HepG2 (cell line): Measurements from ENCODE around the gene COX6A2. TPM values are rescaled to one million over a fixed set of nuclear protein-coding genes. Genes with fewer than 3 reads are reported as not detected.

ENCODE experiments used
- ATAC-seq: fragments of 200-7000 bp; cut with Tn5 transposase; 3 replicates; pipeline ENCODE4 v1.9.1; 2020; ENCODE audit warnings: mild to moderate bottlenecking, moderate library complexity
- BruUV-seq: library from RNA; stranded (reverse); fragments of 400-500 nt; replicated peaks from 2 replicates; lab custom pipeline; 2021; lab: Mats Ljungman, UMichigan
- CTCF ChIA-PET: fragments of 300-600 bp; formaldehyde crosslinking; extraction: SDS; loops from one replicate; lab custom pipeline; 2021; ENCODE audit warnings: low total read pairs, inconsistent platforms, low intra/inter-chr PET ratio; lab: Yijun Ruan, JAX
- POLR2A ChIA-PET: fragments of 350-600 bp; sonication (Branson Sonifier 250); formaldehyde crosslinking; loops from one replicate; lab custom pipeline; 2020; ENCODE audit warnings: antibody characterized with exemption, inconsistent platforms; lab: Yijun Ruan, JAX
- DNase-seq: peaks from one replicate; pipeline ENCODE4 v3.0.0-alpha.2; 2015; ENCODE audit warnings: low spot score
- FAIRE-seq: peaks from 3 replicates; lab custom pipeline; 2011; peaks lifted over from hg19 to GRCh38; lab: Jason Lieb, UNC
- H2AFZ ChIP-seq: one replicate; pipeline ENCODE4 v1.6.1; 2011; ENCODE audit warnings: low read length, inconsistent platforms
- H3K27ac ChIP-seq: fragments of 300-600 bp; 3 replicates; pipeline ENCODE4 v1.8.0; 2011; ENCODE audit warnings: mixed run types, mild to moderate bottlenecking, mixed read lengths, low read length, inconsistent platforms; ENCODE audit not compliant: insufficient read depth; ENCODE audit errors: extremely low read length
- H3K27me3 ChIP-seq, 2 experiments: fragments of 200-600 bp in 1 of 2; 2 replicates in 1 of 2; 3 replicates in 1 of 2; pipeline versions ENCODE4 v1.6.0 to v1.8.0; 2011; ENCODE audit warnings: low read length in 2 of 2, mild to moderate bottlenecking in 2 of 2, moderate library complexity in 2 of 2, inconsistent platforms in 1 of 2; ENCODE audit not compliant: insufficient read depth in 2 of 2, control insufficient read depth in 1 of 2
- H3K36me3 ChIP-seq, 2 experiments: fragments of 200-600 bp in 1 of 2; replicated peaks in 1 of 2; 2 replicates in 1 of 2; 3 replicates in 1 of 2; pipeline versions ENCODE4 v1.5.1 to v1.8.0; 2011; ENCODE audit warnings: low read length in 2 of 2, inconsistent platforms in 1 of 2; ENCODE audit not compliant: insufficient read depth in 2 of 2, control insufficient read depth in 1 of 2
- H3K4me1 ChIP-seq: 2 replicates; pipeline ENCODE4 v1.5.1; 2012; ENCODE audit warnings: low read length, inconsistent platforms; ENCODE audit not compliant: insufficient read depth
- H3K4me2 ChIP-seq: 2 replicates; pipeline ENCODE4 v1.6.0; 2011; ENCODE audit warnings: low read depth, low read length, inconsistent platforms
- H3K4me3 ChIP-seq, 3 experiments: fragments of 200-600 bp in 1 of 3; sonication (generic), shearing (Covaris generic) in 1 of 3; replicated peaks in 1 of 3; 2 replicates each; pipeline ENCODE4 v1.5.1; 2011 to 2016; ENCODE audit warnings: low read length in 3 of 3, inconsistent platforms in 2 of 3, low read depth in 2 of 3, mild to moderate bottlenecking in 2 of 3, control low read depth in 1 of 3, mixed read lengths in 1 of 3; ENCODE audit not compliant: insufficient read depth in 1 of 3
- H3K79me2 ChIP-seq: one replicate; pipeline ENCODE4 v1.6.1; 2011; ENCODE audit warnings: low read length, inconsistent platforms; ENCODE audit not compliant: insufficient read depth
- H3K9ac ChIP-seq: 2 replicates; pipeline ENCODE4 v1.6.0; 2011; ENCODE audit warnings: mild to moderate bottlenecking, low read depth, low read length, inconsistent platforms; ENCODE audit not compliant: insufficient read depth
- H3K9me3 ChIP-seq: 2 replicates; pipeline ENCODE4 v1.5.1; 2012; ENCODE audit warnings: mild to moderate bottlenecking, low read length
- H4K20me1 ChIP-seq: 2 replicates; pipeline ENCODE4 v1.6.0; 2011; ENCODE audit warnings: inconsistent platforms, mild to moderate bottlenecking, low read length, moderate library complexity; ENCODE audit not compliant: insufficient read depth
- BCLAF1 ChIP-seq: fragments of 450-650 bp; IDR thresholded peaks from 2 replicates; pipeline ENCODE4 v1.6.1; 2017; ENCODE audit warnings: mild to moderate bottlenecking
- BRF2 ChIP-seq: sonication (generic); formaldehyde crosslinking; IDR thresholded peaks from 2 replicates; pipeline ENCODE4 v1.8.1; 2022; ENCODE audit warnings: mild to moderate bottlenecking, missing genetic modification reagents
- CSRNP2 ChIP-seq: sonication (generic); formaldehyde crosslinking; conservative IDR thresholded peaks from 2 replicates; pipeline ENCODE4 v1.8.0; 2022; ENCODE audit warnings: low read depth, missing genetic modification reagents
- DRAP1 ChIP-seq: IDR thresholded peaks from 2 replicates; pipeline ENCODE4 v1.6.1; 2016; ENCODE audit warnings: missing genetic modification reagents, missing compliant biosample characterization
- EED ChIP-seq: sonication (generic); formaldehyde crosslinking; IDR thresholded peaks from 2 replicates; pipeline ENCODE4 v1.5.0; 2020; ENCODE audit warnings: mild to moderate bottlenecking, missing genetic modification reagents
- PREB ChIP-seq: sonication (generic); formaldehyde crosslinking; IDR thresholded peaks from 2 replicates; pipeline ENCODE4 v1.4.0; 2020; ENCODE audit warnings: missing genetic modification reagents
- SAFB2 ChIP-seq: sonication (generic); formaldehyde crosslinking; IDR thresholded peaks from 2 replicates; pipeline ENCODE4 v1.5.1; 2020; ENCODE audit warnings: missing genetic modification reagents, low read depth, mild to moderate bottlenecking, borderline replicate concordance
- SRSF1 ChIP-seq: fragments of 200-400 bp; formaldehyde crosslinking; optimal IDR thresholded peaks from 2 replicates; pipeline ENCODE3; 2017; ENCODE audit warnings: mild to moderate bottlenecking, low read depth, low read length, moderate library complexity
- SSRP1 ChIP-seq: IDR thresholded peaks from 2 replicates; pipeline ENCODE4 v1.6.1; 2016; ENCODE audit warnings: control low read depth
- THAP11 ChIP-seq: IDR thresholded peaks from 2 replicates; pipeline ENCODE4 v1.6.1; 2016; ENCODE audit warnings: missing biosample characterization, missing genetic modification reagents
- WGBS: methylation state at CpG from one replicate; pipeline ENCODE4 v1.1.6; 2017; ENCODE audit warnings: low lambda C conversion rate; 5-methylcytosine and 5-hydroxymethylcytosine counted together
- in situ Hi-C: cut with HindIII; loops from 2 replicates; pipeline ENCODE4 v1.10.0; 2017; ENCODE audit warnings: low pct_unique_long_range_greater_than_20kb; ENCODE audit not compliant: extremely low pct_ligation_motif_present
- intact Hi-C: fragments of 100-400 bp; cut with micrococcal nuclease; formaldehyde crosslinking; loops from one replicate; pipeline ENCODE4 v1.10.0; 2022; ENCODE audit not compliant: unreplicated experiment
- polyA plus RNA-seq, 8 experiments: library from polyadenylated mRNA; depleted of rRNA in 3 of 8; stranded (reverse) in 7 of 8; unstranded in 1 of 8; fragments of >200 nt; fragmentation: Illumina TruSeq in 4 of 8; extraction: Trizol in 4 of 8; gene quantifications; 2 replicates each; pipeline versions ENCODE4 v1.2.1 to v1.2.3, GENCODE V29; 2011 to 2016; ENCODE audit warnings: low read depth in 4 of 8, missing spikeins in 1 of 8, mixed read lengths in 1 of 8; ENCODE audit not compliant: insufficient read depth in 1 of 8
- total RNA-seq, 5 experiments: library from RNA; depleted of rRNA; stranded (reverse); fragments of >200 nt; fragmentation: Illumina TruSeq; extraction: Trizol; gene quantifications; 2 replicates each; pipeline ENCODE4 v1.2.3, GENCODE V29; 2016; ENCODE audit warnings: low read depth in 1 of 5
- TF ChIP-seq, protein P1 (sequence below), 2 experiments: IDR thresholded peaks; 2 replicates each; pipeline ENCODE4 v1.6.1; 2011 to 2012; ENCODE audit warnings: low read length in 2 of 2, borderline replicate concordance in 1 of 2, low read depth in 1 of 2, mild to moderate bottlenecking in 1 of 2, moderate library complexity in 1 of 2

COX6A2 gene
- total and polyA plus RNA-seq, 2 of the 13 experiments (the other 11 are each of a cell fraction or from before 2014, with no cell fraction given) = not detected

DNA sequence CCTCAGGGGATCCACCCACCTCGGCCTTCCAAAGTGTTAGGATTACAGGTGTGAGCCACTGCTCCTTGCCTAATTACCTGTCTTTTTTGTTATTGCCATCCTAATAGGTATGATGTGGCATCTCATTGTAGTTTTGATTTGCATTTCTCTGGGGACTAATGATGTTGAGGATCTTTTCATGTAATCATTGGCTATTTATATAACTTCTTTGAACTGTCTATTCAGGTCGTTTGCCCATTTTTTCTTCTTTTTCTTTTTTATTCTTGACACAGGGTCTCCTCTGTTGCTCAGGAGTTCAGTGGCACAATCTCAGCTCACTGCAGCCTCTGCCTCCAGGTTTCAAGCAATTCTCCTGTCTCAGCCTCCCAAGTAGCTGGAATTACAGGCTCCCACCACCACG lies 42.5 kb upstream of the COX6A2 start (continued):
- TF ChIP-seq CSRNP2 = no peak

DNA sequence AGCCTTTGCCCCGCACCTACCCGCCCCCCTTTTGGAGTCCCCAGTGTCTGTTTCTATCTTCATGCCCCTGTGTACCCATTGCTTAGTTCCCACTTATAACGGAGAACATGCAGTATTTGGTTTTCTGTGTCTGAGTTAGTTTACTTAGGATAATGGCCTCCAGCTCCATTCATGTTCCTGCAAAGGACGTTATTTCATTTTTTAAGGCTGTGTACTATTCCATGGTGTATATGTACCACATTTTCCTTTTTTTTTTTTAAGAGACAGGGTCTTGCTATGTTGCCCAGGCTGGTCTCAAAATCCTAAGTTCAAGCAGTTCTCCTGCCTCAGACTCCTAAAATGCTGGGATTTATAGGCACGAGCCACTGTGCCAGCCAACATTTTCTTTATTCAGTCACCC lies 39.7 kb upstream of the COX6A2 start:
- no peak for FAIRE-seq
- Histone ChIP-seq H3K9ac (no peak overlapping the region), H3K27me3 (peaks cover 0 to 7% of the 10 kb centered on the region in 2 experiments; a peak in 1 of 5 replicates), H3K4me1 (peaks cover 18% of the 10 kb centered on the region), H3K79me2 (no peaks in the 10 kb centered on the region), H3K9me3 (no peaks in the 10 kb centered on the region), H3K4me3 (no peak overlapping the region), H3K27ac (no peak overlapping the region), H2AFZ (no peak overlapping the region), H3K36me3 (peaks cover 20 to 34% of the 10 kb centered on the region in 2 experiments), H4K20me1 (no peaks in the 10 kb centered on the region), H3K4me2 (no peak overlapping the region)
- TF ChIP-seq BCLAF1 (no peak), PREB (CRISPR knock-in tag) (no peak), SRSF1 (no peak), EED (CRISPR knock-in tag) (no peak), SAFB2 (no peak), THAP11 (CRISPR knock-in tag) (no peak), DRAP1 (no peak), BRF2 (CRISPR knock-in tag) (no peak), SSRP1 (CRISPR knock-in tag) (no peak)
- TF ChIP-seq, protein P1, sequence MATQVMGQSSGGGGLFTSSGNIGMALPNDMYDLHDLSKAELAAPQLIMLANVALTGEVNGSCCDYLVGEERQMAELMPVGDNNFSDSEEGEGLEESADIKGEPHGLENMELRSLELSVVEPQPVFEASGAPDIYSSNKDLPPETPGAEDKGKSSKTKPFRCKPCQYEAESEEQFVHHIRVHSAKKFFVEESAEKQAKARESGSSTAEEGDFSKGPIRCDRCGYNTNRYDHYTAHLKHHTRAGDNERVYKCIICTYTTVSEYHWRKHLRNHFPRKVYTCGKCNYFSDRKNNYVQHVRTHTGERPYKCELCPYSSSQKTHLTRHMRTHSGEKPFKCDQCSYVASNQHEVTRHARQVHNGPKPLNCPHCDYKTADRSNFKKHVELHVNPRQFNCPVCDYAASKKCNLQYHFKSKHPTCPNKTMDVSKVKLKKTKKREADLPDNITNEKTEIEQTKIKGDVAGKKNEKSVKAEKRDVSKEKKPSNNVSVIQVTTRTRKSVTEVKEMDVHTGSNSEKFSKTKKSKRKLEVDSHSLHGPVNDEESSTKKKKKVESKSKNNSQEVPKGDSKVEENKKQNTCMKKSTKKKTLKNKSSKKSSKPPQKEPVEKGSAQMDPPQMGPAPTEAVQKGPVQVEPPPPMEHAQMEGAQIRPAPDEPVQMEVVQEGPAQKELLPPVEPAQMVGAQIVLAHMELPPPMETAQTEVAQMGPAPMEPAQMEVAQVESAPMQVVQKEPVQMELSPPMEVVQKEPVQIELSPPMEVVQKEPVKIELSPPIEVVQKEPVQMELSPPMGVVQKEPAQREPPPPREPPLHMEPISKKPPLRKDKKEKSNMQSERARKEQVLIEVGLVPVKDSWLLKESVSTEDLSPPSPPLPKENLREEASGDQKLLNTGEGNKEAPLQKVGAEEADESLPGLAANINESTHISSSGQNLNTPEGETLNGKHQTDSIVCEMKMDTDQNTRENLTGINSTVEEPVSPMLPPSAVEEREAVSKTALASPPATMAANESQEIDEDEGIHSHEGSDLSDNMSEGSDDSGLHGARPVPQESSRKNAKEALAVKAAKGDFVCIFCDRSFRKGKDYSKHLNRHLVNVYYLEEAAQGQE (IDR thresholded peaks at IDR 0.05; ENCODE audit: borderline replicate concordance in 1 of 2, low read depth in 1 of 2, low read length in 2 of 2) = no peak
- intact Hi-C loops (no loop called here), in situ Hi-C loops (no loop called here)
- WGBS = 74% methylated on average over 5 of the region's 5 CpGs
- no peak for DNase-seq
- POLR2A ChIA-PET = interaction anchor here (0.6 to 2.2 kb wide), 3 partner anchors 8 to 373 kb away, joined by 3 to 6 read pairs (median 5); partner anchors contain the start of genes ARMC5 and VKORC1
- no peak for ATAC-seq
- CTCF ChIA-PET = no interaction called here
- no TSS peak for BruUV-seq
